ENCODE measurements around the gene ACOXL. TPM values are rescaled to one million over a fixed set of nuclear protein-coding genes. Genes with fewer than 3 reads are reported as not detected.

The ACOXL gene
- total RNA-seq, 2 donors from 2014 or later, result not detected

- Histone ChIP-seq H3K27ac (no peak overlapping the region), H3K4me3 (no peak overlapping the region), H3K36me3 (no peaks in the 10 kb centered on the region), H3K27me3 (replicated peaks; ENCODE audit: insufficient read depth) (no peaks in the 10 kb centered on the region), H3K9me3 (no peaks in the 10 kb centered on the region), H3K4me1 (ENCODE audit: control insufficient read depth in 1 of 2, low read depth in 2 of 2) (no peaks in the 10 kb centered on the region)
- ATAC-seq (ENCODE audit: insufficient number of reproducible peaks, low FRiP score, low read depth) (no peak), DNase-seq (ENCODE audit: low spot score) (no peak)
- TF ChIP-seq CTCF (IDR thresholded peaks at IDR 0.05), result no peak
Measured at GRCh38 chr2:110818767-110819481, 86.6 kb downstream of the ACOXL start.

GRCh38 chr2:110819711-110820110, 87.3 kb downstream of the ACOXL start:
- no peaks in the 10 kb centered on the region for H3K27me3 ChIP-seq (replicated peaks; ENCODE audit: insufficient read depth)
- no peak overlapping the region for H3K27ac ChIP-seq
- ATAC-seq (ENCODE audit: insufficient number of reproducible peaks, low FRiP score, low read depth), result no peak
- no peaks in the 10 kb centered on the region for H3K36me3 ChIP-seq
- no peaks in the 10 kb centered on the region for H3K9me3 ChIP-seq
- H3K4me1 ChIP-seq (ENCODE audit: control insufficient read depth in 1 of 2, low read depth in 2 of 2), result no peaks in the 10 kb centered on the region
- no peak for DNase-seq (ENCODE audit: low spot score)
- H3K4me3 ChIP-seq, result no peak overlapping the region
- no peak for TF ChIP-seq CTCF (IDR thresholded peaks at IDR 0.05)

- Histone ChIP-seq H3K4me3 (no peak overlapping the region), H3K36me3 (no peaks in the 10 kb centered on the region), H3K27me3 (replicated peaks; ENCODE audit: insufficient read depth) (no peaks in the 10 kb centered on the region), H3K9me3 (no peaks in the 10 kb centered on the region), H3K4me1 (ENCODE audit: control insufficient read depth in 1 of 2, low read depth in 2 of 2) (no peaks in the 10 kb centered on the region), H3K27ac (no peak overlapping the region)
- TF ChIP-seq CTCF (IDR thresholded peaks at IDR 0.05), result no peak
- no peak for DNase-seq (ENCODE audit: low spot score)
- no peak for ATAC-seq (ENCODE audit: insufficient number of reproducible peaks, low FRiP score, low read depth)
Measured at GRCh38 chr2:110820128-110820527, 87.8 kb downstream of the ACOXL start.

GRCh38 chr2:110823165-110823564, 90.8 kb downstream of the ACOXL start:
- DNase-seq (ENCODE audit: low spot score), result no peak
- Histone ChIP-seq H3K4me1 (ENCODE audit: control insufficient read depth in 1 of 2, low read depth in 2 of 2) (no peaks in the 10 kb centered on the region), H3K9me3 (no peaks in the 10 kb centered on the region), H3K27ac (no peak overlapping the region), H3K27me3 (replicated peaks; ENCODE audit: insufficient read depth) (no peaks in the 10 kb centered on the region), H3K4me3 (no peak overlapping the region), H3K36me3 (no peaks in the 10 kb centered on the region)
- no peak for ATAC-seq (ENCODE audit: insufficient number of reproducible peaks, low FRiP score, low read depth)
- TF ChIP-seq CTCF (IDR thresholded peaks at IDR 0.05), result no peak

GRCh38 chr2:110827511-110827910, 95.1 kb downstream of the ACOXL start:
- no peak for ATAC-seq (ENCODE audit: insufficient number of reproducible peaks, low FRiP score, low read depth)

More at GRCh38 chr2:110827511-110827910, 95.1 kb downstream of the ACOXL start:
- H3K36me3 ChIP-seq, result no peaks in the 10 kb centered on the region
- H3K4me3 ChIP-seq, result no peak overlapping the region
- H3K4me1 ChIP-seq (ENCODE audit: control insufficient read depth in 1 of 2, low read depth in 2 of 2), result no peaks in the 10 kb centered on the region
- no peaks in the 10 kb centered on the region for H3K27me3 ChIP-seq (replicated peaks; ENCODE audit: insufficient read depth)
- H3K27ac ChIP-seq, result no peak overlapping the region
- H3K9me3 ChIP-seq, result no peaks in the 10 kb centered on the region
- DNase-seq (ENCODE audit: low spot score), result no peak
- TF ChIP-seq CTCF (IDR thresholded peaks at IDR 0.05), result no peak

All from thoracic aorta (tissue), 2 donors.